ENCODE data around the gene BST1. TPM values are rescaled to one million over a fixed set of nuclear protein-coding genes. Genes with fewer than 3 reads are reported as not detected.

BST1 gene
- total and polyA plus RNA-seq, 2 of the 8 experiments (the other 6 are each of a cell fraction or from before 2014, with no cell fraction given), result 0.52 to 0.54 TPM

GRCh38 chr4:15711762-15712161 is 8.9 kb downstream of the BST1 start:
- TF ChIP-seq, protein P1, sequence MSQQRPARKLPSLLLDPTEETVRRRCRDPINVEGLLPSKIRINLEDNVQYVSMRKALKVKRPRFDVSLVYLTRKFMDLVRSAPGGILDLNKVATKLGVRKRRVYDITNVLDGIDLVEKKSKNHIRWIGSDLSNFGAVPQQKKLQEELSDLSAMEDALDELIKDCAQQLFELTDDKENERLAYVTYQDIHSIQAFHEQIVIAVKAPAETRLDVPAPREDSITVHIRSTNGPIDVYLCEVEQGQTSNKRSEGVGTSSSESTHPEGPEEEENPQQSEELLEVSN (IDR thresholded peaks at IDR 0.05), result no peak
- TF ChIP-seq BACH1 (IDR thresholded peaks at IDR 0.05; ENCODE audit: low read length) (no peak), SAP30 (IDR thresholded peaks at IDR 0.05; ENCODE audit: insufficient read depth, insufficient replicate concordance, low read length) (no peak), GTF2F1 (IDR thresholded peaks at IDR 0.05; ENCODE audit: borderline replicate concordance, low read depth, low read length) (no peak), TBP (IDR thresholded peaks at IDR 0.05; ENCODE audit: low read depth, low read length) (no peak), SP2 (IDR thresholded peaks at IDR 0.05; ENCODE audit: low read length) (no peak), RXRA (IDR thresholded peaks at IDR 0.05; ENCODE audit: insufficient read depth, low read depth, low read length) (no peak), NRF1 (IDR thresholded peaks at IDR 0.05; ENCODE audit: low read depth, low read length) (no peak), MAFK (IDR thresholded peaks at IDR 0.05; ENCODE audit: low read depth, low read length) (no peak)
- TF ChIP-seq, protein P2, sequence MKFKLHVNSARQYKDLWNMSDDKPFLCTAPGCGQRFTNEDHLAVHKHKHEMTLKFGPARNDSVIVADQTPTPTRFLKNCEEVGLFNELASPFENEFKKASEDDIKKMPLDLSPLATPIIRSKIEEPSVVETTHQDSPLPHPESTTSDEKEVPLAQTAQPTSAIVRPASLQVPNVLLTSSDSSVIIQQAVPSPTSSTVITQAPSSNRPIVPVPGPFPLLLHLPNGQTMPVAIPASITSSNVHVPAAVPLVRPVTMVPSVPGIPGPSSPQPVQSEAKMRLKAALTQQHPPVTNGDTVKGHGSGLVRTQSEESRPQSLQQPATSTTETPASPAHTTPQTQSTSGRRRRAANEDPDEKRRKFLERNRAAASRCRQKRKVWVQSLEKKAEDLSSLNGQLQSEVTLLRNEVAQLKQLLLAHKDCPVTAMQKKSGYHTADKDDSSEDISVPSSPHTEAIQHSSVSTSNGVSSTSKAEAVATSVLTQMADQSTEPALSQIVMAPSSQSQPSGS (IDR thresholded peaks at IDR 0.05; ENCODE audit: low read length), result no peak
- peaks cover 0 to 3% (median 0%) of the 10 kb centered on the region in 4 experiments; a peak in 1 of 7 replicates for H3K4me1 ChIP-seq (replicated peaks in 1 of 4; ENCODE audit: control insufficient read depth in 3 of 4, insufficient read depth in 4 of 4, low read length in 3 of 4)
- H3K18ac ChIP-seq (ENCODE audit: extremely low read depth, low read length), result no peak overlapping the region
- no peaks in the 10 kb centered on the region for H3K79me1 ChIP-seq (ENCODE audit: low read depth, low read length)
- no peak overlapping the region for H4K8ac ChIP-seq (ENCODE audit: extremely low read depth, insufficient read depth, low read length)
- no peak overlapping the region for H3K4me3 ChIP-seq (ENCODE audit: extremely low read depth in 1 of 4, insufficient read depth in 2 of 4, low read depth in 3 of 4, low read length in 4 of 4)
- no peak overlapping the region for H2BK20ac ChIP-seq (ENCODE audit: low read length)
- H4K5ac ChIP-seq (ENCODE audit: insufficient read length, low read depth, low read length), result no peak overlapping the region
- POLR2A ChIA-PET (ENCODE audit: partially characterized antibody), result no interaction called here
- FAIRE-seq (no peak), DNase-seq (ENCODE audit: low read depth in 1 of 2, low spot score in 2 of 2) (no peak)
- H3K23me2 ChIP-seq (ENCODE audit: low read depth, low read length), result no peaks in the 10 kb centered on the region
- H3K14ac ChIP-seq (ENCODE audit: insufficient read length), result no peak overlapping the region
- H2AFZ ChIP-seq (ENCODE audit: low read length), result no peak overlapping the region
- H3K9ac ChIP-seq (replicated peaks in 1 of 4; ENCODE audit: extremely low read depth in 1 of 4, low read depth in 3 of 4, low read length in 3 of 4), result no peak overlapping the region
- no peak overlapping the region for H2BK12ac ChIP-seq (ENCODE audit: low read depth, low read length)
- H3K9me3 ChIP-seq (ENCODE audit: insufficient read depth in 2 of 2, low read depth in 1 of 2, low read length in 1 of 2), result no peaks in the 10 kb centered on the region
- 88% methylated on average over 2 of the region's 2 CpGs; no CpG with 5 or more reads in 1 of the 2 experiments for WGBS, 2 experiments (ENCODE audit: extremely low coverage in 1 of 2, insufficient coverage in 1 of 2, insufficient read length in 1 of 2, insufficient replicate concordance in 2 of 2, low coverage in 1 of 2, low lambda C conversion rate in 2 of 2, missing lambda C conversion rate in 1 of 2)
- H3K79me2 ChIP-seq (ENCODE audit: control insufficient read depth in 1 of 2, insufficient read depth in 2 of 2, low read length in 2 of 2), result no peaks in the 10 kb centered on the region
- H2BK120ac ChIP-seq (replicated peaks; ENCODE audit: low read depth, low read length), result no peak overlapping the region
- H3K27ac ChIP-seq (ENCODE audit: low read depth, low read length), result no peak overlapping the region
- no peak overlapping the region for H2BK15ac ChIP-seq (ENCODE audit: low read length)
- H3K27me3 ChIP-seq (replicated peaks in 1 of 4; ENCODE audit: control insufficient read depth in 3 of 4, extremely low read depth in 1 of 4, insufficient read depth in 3 of 4, low read length in 3 of 4), result peaks cover 0 to 1% (median 0%) of the 10 kb centered on the region in 4 experiments; a peak in 2 of 7 replicates
- H4K91ac ChIP-seq (replicated peaks; ENCODE audit: insufficient read length, low read length), result no peak overlapping the region
- H3K23ac ChIP-seq (ENCODE audit: insufficient read length), result no peak overlapping the region
- H3K36me3 ChIP-seq (ENCODE audit: control insufficient read depth in 2 of 4, insufficient read depth in 4 of 4, low read length in 3 of 4), result no peaks in the 10 kb centered on the region
- H3K56ac ChIP-seq (replicated peaks; ENCODE audit: insufficient read length, low read depth, low read length), result no peak overlapping the region
- H2AK5ac ChIP-seq (ENCODE audit: low read depth, low read length), result no peak overlapping the region
- no peak overlapping the region for H3K4ac ChIP-seq (replicated peaks; ENCODE audit: insufficient read length, low read depth, low read length)
- no peaks in the 10 kb centered on the region for H4K20me1 ChIP-seq (replicated peaks in 1 of 2; ENCODE audit: control insufficient read depth in 1 of 2, insufficient read depth in 2 of 2, low read length in 2 of 2)
- H3K4me2 ChIP-seq (ENCODE audit: insufficient read depth in 1 of 2, low read depth in 2 of 2, low read length in 2 of 2), result no peak overlapping the region
- CTCF ChIA-PET (ENCODE audit: partially characterized antibody), result interaction anchor here (1.2 to 1.3 kb wide), 2 partner anchors 18 to 171 kb away, joined by 3 read pairs; no protein-coding TSS in a partner anchor
- H2BK5ac ChIP-seq (ENCODE audit: low read depth, low read length), result no peak overlapping the region
